ENCODE data around the gene SNRPB. TPM values are rescaled to one million over a fixed set of nuclear protein-coding genes. Genes with fewer than 3 reads are reported as not detected.

Gene SNRPB
- total and polyA plus RNA-seq, 2 of the 13 experiments (the other 11 are each of a cell fraction or from before 2014, with no cell fraction given) = 473 to 844 TPM

DNA sequence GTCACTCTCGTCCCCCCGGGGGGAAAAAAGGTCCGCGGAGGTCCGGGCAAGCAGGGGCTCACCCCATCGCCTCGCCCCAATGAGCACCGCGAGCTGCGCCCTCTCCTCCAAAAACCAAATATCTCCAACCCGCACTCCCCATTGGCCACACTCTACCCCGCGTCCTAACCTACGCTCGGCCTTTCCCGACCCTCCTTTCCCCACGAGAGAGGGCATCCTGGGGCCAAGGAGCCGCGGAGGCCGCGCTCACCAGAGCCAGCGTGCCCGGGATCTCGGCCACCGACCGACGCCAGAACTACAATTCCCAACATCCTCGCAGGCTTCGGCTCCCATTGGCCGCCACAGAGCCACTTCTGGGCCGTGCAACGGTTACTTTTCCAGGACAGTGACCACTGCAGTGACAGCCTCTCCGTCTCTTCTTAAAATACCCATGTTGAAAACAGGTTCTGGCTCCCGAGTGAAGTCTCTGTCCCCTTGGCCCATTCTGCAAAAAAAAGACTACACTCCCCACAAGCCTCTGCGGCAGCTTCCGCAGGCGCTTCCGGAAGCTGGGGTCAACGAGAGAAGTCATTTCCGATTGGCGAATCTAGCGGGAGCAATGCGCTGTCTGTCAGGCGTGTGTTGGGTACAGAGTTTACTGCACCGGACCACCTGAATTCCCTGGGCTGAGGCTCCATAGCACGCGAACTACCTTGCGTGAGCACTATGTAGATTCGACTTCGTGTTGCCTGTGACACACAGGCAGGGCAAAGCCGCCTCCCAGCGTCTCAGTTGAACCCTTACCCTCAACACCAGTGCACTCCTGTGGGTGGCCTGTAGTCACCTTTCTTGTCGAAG lies 38.3 kb upstream of the SNRPB start, which contains the start of gene ZNF343 (continued):
- TF ChIP-seq PATZ1 (CRISPR knock-in tag; IDR thresholded peaks at IDR 0.05) (peak; percentile 40; the same call in 1 of the 2 replicates), BRCA1 (CRISPR knock-in tag; IDR thresholded peaks at IDR 0.05) (no peak; the same call in 1 of the 2 replicates), SIN3A (IDR thresholded peaks at IDR 0.05; ENCODE audit: borderline replicate concordance, low read depth, low read length) (0 out of 2 replicates have a peak, but pooled peaks have one; percentile 22), ZNF609 (CRISPR knock-in tag; IDR thresholded peaks at IDR 0.05; ENCODE audit: borderline replicate concordance) (no peak), ZNF318 (CRISPR knock-in tag; IDR thresholded peaks at IDR 0.05) (no peak), ZNF350 (CRISPR knock-in tag; IDR thresholded peaks at IDR 0.05; ENCODE audit: borderline replicate concordance, low read depth) (peak; percentile 90), HNRNPLL (IDR thresholded peaks at IDR 0.05; ENCODE audit: low read depth, low read length, poor library complexity, severe bottlenecking) (peak; percentile 63), NFIB (CRISPR knock-in tag; IDR thresholded peaks at IDR 0.05; ENCODE audit: borderline replicate concordance) (no peak), MXD4 (CRISPR knock-in tag; IDR thresholded peaks at IDR 0.05) (peak; percentile 85), ZSCAN20 (CRISPR knock-in tag; IDR thresholded peaks at IDR 0.05; ENCODE audit: borderline replicate concordance) (0 out of 2 replicates have a peak, but pooled peaks have one; percentile 22)
- TF ChIP-seq, protein P1, sequence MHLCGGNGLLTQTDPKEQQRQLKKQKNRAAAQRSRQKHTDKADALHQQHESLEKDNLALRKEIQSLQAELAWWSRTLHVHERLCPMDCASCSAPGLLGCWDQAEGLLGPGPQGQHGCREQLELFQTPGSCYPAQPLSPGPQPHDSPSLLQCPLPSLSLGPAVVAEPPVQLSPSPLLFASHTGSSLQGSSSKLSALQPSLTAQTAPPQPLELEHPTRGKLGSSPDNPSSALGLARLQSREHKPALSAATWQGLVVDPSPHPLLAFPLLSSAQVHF (CRISPR knock-in tag; IDR thresholded peaks at IDR 0.05) = no peak
